ENCODE results near the gene CEACAM5. TPM values are rescaled to one million over a fixed set of nuclear protein-coding genes. Genes with fewer than 3 reads are reported as not detected.

Gene CEACAM5
- total RNA-seq, 4 donors from 2014 or later, result 4.1 to 19.6 (median 14.0) TPM

GRCh38 chr19:41709951-41710645 lies 1.7 kb downstream of the CEACAM5 start:
- 96% methylated on average over 4 of the region's 8 CpGs for WGBS
- DNase-seq (ENCODE audit: low spot score in 2 of 2), result peak in 1 of 2 donors; percentile 32
- no peaks in the 10 kb centered on the region for H3K9me3 ChIP-seq
- no peak for TF ChIP-seq POLR2AphosphoS5 (IDR thresholded peaks at IDR 0.05)
- TF ChIP-seq CTCF (IDR thresholded peaks at IDR 0.05), result no peak
- no peak for TF ChIP-seq POLR2A (IDR thresholded peaks at IDR 0.05)
- TF ChIP-seq EP300 (IDR thresholded peaks at IDR 0.05), result no peak
- H3K27me3 ChIP-seq, result peaks cover 52% of the 10 kb centered on the region
- no peaks in the 10 kb centered on the region for H3K36me3 ChIP-seq
- no peak overlapping the region for H3K27ac ChIP-seq
- H3K4me3 ChIP-seq, result no peak overlapping the region
- no peaks in the 10 kb centered on the region for H3K4me1 ChIP-seq

GRCh38 chr19:41711376-41712261 lies 3.2 kb downstream of the CEACAM5 start:
- TF ChIP-seq EP300 (IDR thresholded peaks at IDR 0.05) (no peak), CTCF (IDR thresholded peaks at IDR 0.05) (no peak), POLR2AphosphoS5 (IDR thresholded peaks at IDR 0.05) (no peak), POLR2A (IDR thresholded peaks at IDR 0.05) (no peak)
- no peaks in the 10 kb centered on the region for H3K9me3 ChIP-seq
- no peak overlapping the region for H3K27ac ChIP-seq
- 86% methylated on average over 10 of the region's 13 CpGs for WGBS
- no peaks in the 10 kb centered on the region for H3K36me3 ChIP-seq
- peaks cover 46% of the 10 kb centered on the region for H3K27me3 ChIP-seq
- no peak overlapping the region for H3K4me3 ChIP-seq
- no peaks in the 10 kb centered on the region for H3K4me1 ChIP-seq
- DNase-seq (ENCODE audit: low spot score in 2 of 2), result peak in 1 of 2 donors; percentile 58

GRCh38 chr19:41714598-41714997 lies 6.2 kb downstream of the CEACAM5 start:
- Histone ChIP-seq H3K4me1 (no peaks in the 10 kb centered on the region), H3K9me3 (no peaks in the 10 kb centered on the region), H3K4me3 (no peak overlapping the region), H3K27ac (no peak overlapping the region), H3K27me3 (peaks cover 26% of the 10 kb centered on the region), H3K36me3 (no peaks in the 10 kb centered on the region)
- DNase-seq (ENCODE audit: low spot score in 2 of 2), result no peak
- WGBS, result 86% methylated on average over 5 of the region's 5 CpGs
- TF ChIP-seq POLR2AphosphoS5 (IDR thresholded peaks at IDR 0.05) (no peak), CTCF (IDR thresholded peaks at IDR 0.05) (no peak), POLR2A (IDR thresholded peaks at IDR 0.05) (no peak)

GRCh38 chr19:41718761-41719160 lies 10.3 kb downstream of the CEACAM5 start:
- no peak overlapping the region for H3K4me3 ChIP-seq
- H3K4me1 ChIP-seq, result no peaks in the 10 kb centered on the region
- no peaks in the 10 kb centered on the region for H3K36me3 ChIP-seq
- peaks cover 34% of the 10 kb centered on the region for H3K27me3 ChIP-seq
- no peak overlapping the region for H3K27ac ChIP-seq
- no peak for DNase-seq (ENCODE audit: low spot score in 2 of 2)
- H3K9me3 ChIP-seq, result no peaks in the 10 kb centered on the region
- 74% methylated on average over 4 of the region's 6 CpGs for WGBS
- TF ChIP-seq EP300 (IDR thresholded peaks at IDR 0.05), result no peak
- no peak for TF ChIP-seq CTCF (IDR thresholded peaks at IDR 0.05)
- TF ChIP-seq POLR2AphosphoS5 (IDR thresholded peaks at IDR 0.05), result no peak
- TF ChIP-seq POLR2A (IDR thresholded peaks at IDR 0.05), result no peak

DNA sequence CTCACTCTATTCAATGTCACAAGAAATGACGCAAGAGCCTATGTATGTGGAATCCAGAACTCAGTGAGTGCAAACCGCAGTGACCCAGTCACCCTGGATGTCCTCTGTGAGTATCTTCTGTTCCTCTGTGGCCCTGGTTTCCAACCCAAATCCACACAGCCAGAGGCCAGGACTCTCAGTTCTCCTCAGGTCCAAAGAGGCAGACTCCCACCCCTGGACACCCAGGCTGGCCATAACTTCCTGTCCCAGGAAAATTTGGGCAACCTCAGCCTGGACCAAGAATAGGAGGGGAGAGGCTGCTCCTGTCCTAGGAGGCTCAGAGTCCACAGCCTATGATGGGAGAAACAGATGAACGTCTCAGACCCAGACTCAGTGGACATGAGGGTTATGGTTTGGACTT lies 11.7 kb downstream of the CEACAM5 start:
- Histone ChIP-seq H3K4me3 (no peak overlapping the region), H3K36me3 (no peaks in the 10 kb centered on the region), H3K9me3 (no peaks in the 10 kb centered on the region), H3K4me1 (no peaks in the 10 kb centered on the region), H3K27ac (no peak overlapping the region), H3K27me3 (peaks cover 28% of the 10 kb centered on the region)
- TF ChIP-seq EP300 (IDR thresholded peaks at IDR 0.05) (no peak), CTCF (IDR thresholded peaks at IDR 0.05) (no peak), POLR2AphosphoS5 (IDR thresholded peaks at IDR 0.05) (no peak), POLR2A (IDR thresholded peaks at IDR 0.05) (no peak)
- no peak for DNase-seq (ENCODE audit: low spot score in 2 of 2)
- 75% methylated on average over 3 of the region's 3 CpGs for WGBS
